Endodermal cell (in vitro differentiated cells): Measurements from ENCODE around the gene RRAD. TPM values are rescaled to one million over a fixed set of nuclear protein-coding genes. Genes with fewer than 3 reads are reported as not detected.
A peak's percentile ranks its signal among the peaks of the same experiment; 100 is the strongest.

ENCODE experiments used
- DNase-seq: peaks from one replicate; pipeline ENCODE4 v3.0.0-alpha.2; 2017
- H3K27ac ChIP-seq: 2 replicates; pipeline ENCODE4 v1.5.1; 2013; ENCODE audit warnings: mild to moderate bottlenecking, low read depth, low read length, moderate library complexity
- H3K27me3 ChIP-seq: 2 replicates; pipeline ENCODE4 v1.6.1; 2013; ENCODE audit warnings: mild to moderate bottlenecking, low read length, moderate library complexity; ENCODE audit not compliant: insufficient read depth, control insufficient read depth, poor library complexity, severe bottlenecking
- H3K36me3 ChIP-seq: 2 replicates; pipeline ENCODE4 v1.7.0; 2013; ENCODE audit warnings: mild to moderate bottlenecking, low read length, moderate library complexity; ENCODE audit not compliant: control insufficient read depth, insufficient read depth
- H3K4me1 ChIP-seq: one replicate; pipeline ENCODE4 v1.7.0; 2013; ENCODE audit warnings: low read length; ENCODE audit not compliant: control insufficient read depth, insufficient read depth
- H3K4me3 ChIP-seq: 2 replicates; pipeline ENCODE4 v1.5.1; 2013; ENCODE audit warnings: mild to moderate bottlenecking, low read length, moderate library complexity
- H3K9ac ChIP-seq: 2 replicates; pipeline ENCODE4 v1.6.1; 2013; ENCODE audit warnings: mild to moderate bottlenecking, low read length, moderate library complexity; ENCODE audit not compliant: poor library complexity, severe bottlenecking; ENCODE audit errors: extremely low read depth
- H3K9me3 ChIP-seq: 2 replicates; pipeline ENCODE4 v1.6.1; 2013; ENCODE audit warnings: mild to moderate bottlenecking, low read length, moderate library complexity; ENCODE audit not compliant: control insufficient read depth
- H3K27ac Mint-ChIP-seq: 2 replicates; pipeline ENCODE4 v1.8.0; 2020; ENCODE audit warnings: mixed read lengths
- H3K27me3 Mint-ChIP-seq: 2 replicates; pipeline ENCODE4 v1.8.0; 2021; ENCODE audit warnings: mild to moderate bottlenecking, mixed read lengths; ENCODE audit not compliant: insufficient read depth
- H3K36me3 Mint-ChIP-seq: 2 replicates; pipeline ENCODE4 v1.8.0; 2020; ENCODE audit warnings: low read depth, mixed read lengths
- H3K4me1 Mint-ChIP-seq: 2 replicates; pipeline ENCODE4 v1.8.0; 2020; ENCODE audit warnings: mixed read lengths
- H3K4me3 Mint-ChIP-seq: 2 replicates; pipeline ENCODE4 v1.8.0; 2020; ENCODE audit warnings: mild to moderate bottlenecking, moderate library complexity, mixed read lengths
- H3K9me3 Mint-ChIP-seq: 2 replicates; pipeline ENCODE4 v1.8.0; 2020; ENCODE audit warnings: mild to moderate bottlenecking, mixed read lengths
- WGBS, 2 experiments: methylation state at CpG; one replicate each; pipeline versions ENCODE4 v1.1.5 to v1.1.7; 2013; ENCODE audit warnings: missing lambda C conversion rate in 2 of 2, mixed read lengths in 1 of 2; ENCODE audit not compliant: insufficient coverage in 1 of 2, insufficient read length in 1 of 2; 5-methylcytosine and 5-hydroxymethylcytosine counted together
- total RNA-seq, 2 donors: library from RNA; stranded (reverse); fragmentation: NEBNext Ultra II Directional in 1 of 2; extraction: Animal tissue kit (Norgen Biotek cat#: 25700) in 1 of 2; gene quantifications; 2 replicates in 1 of 2; 3 replicates in 1 of 2; pipeline ENCODE4 v1.2.1, GENCODE V29; 2021
- TF ChIP-seq, protein P1 (sequence below): fragments of 200-600 bp; sonication (generic); conservative IDR thresholded peaks from 2 replicates; pipeline ENCODE4 v1.5.0; 2021; ENCODE audit warnings: antibody characterized with exemption, mild to moderate bottlenecking

RRAD gene
- total RNA-seq, 2 donors from 2014 or later, result 0.55 TPM; not detected in 1

GRCh38 chr16:66948837-66949225, 23.5 kb upstream of the RRAD start:
- H3K27ac ChIP-seq, result no peak overlapping the region
- Mint-ChIP-seq H3K4me1 (peaks cover 6% of the 10 kb centered on the region), H3K4me3 (no peak overlapping the region), H3K27ac (no peak overlapping the region), H3K9me3 (peaks cover 13% of the 10 kb centered on the region), H3K27me3 (peaks cover 13% of the 10 kb centered on the region), H3K36me3 (peaks cover 4% of the 10 kb centered on the region)
- H3K27me3 ChIP-seq, result peaks cover 33% of the 10 kb centered on the region
- TF ChIP-seq, protein P1, sequence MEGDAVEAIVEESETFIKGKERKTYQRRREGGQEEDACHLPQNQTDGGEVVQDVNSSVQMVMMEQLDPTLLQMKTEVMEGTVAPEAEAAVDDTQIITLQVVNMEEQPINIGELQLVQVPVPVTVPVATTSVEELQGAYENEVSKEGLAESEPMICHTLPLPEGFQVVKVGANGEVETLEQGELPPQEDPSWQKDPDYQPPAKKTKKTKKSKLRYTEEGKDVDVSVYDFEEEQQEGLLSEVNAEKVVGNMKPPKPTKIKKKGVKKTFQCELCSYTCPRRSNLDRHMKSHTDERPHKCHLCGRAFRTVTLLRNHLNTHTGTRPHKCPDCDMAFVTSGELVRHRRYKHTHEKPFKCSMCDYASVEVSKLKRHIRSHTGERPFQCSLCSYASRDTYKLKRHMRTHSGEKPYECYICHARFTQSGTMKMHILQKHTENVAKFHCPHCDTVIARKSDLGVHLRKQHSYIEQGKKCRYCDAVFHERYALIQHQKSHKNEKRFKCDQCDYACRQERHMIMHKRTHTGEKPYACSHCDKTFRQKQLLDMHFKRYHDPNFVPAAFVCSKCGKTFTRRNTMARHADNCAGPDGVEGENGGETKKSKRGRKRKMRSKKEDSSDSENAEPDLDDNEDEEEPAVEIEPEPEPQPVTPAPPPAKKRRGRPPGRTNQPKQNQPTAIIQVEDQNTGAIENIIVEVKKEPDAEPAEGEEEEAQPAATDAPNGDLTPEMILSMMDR, result no peak
- no peaks in the 10 kb centered on the region for H3K4me1 ChIP-seq
- 75 to 79% methylated on average over 13 to 21 of the region's 21 CpGs for WGBS, 2 experiments
- no peak overlapping the region for H3K9ac ChIP-seq
- no peak for DNase-seq
- H3K36me3 ChIP-seq, result no peaks in the 10 kb centered on the region
- H3K4me3 ChIP-seq, result no peak overlapping the region
- peaks cover 14% of the 10 kb centered on the region for H3K9me3 ChIP-seq

- H3K27me3 ChIP-seq, result peaks cover 33% of the 10 kb centered on the region
- no peak overlapping the region for H3K27ac Mint-ChIP-seq
Observed at GRCh38 chr16:66948134-66948836, 22.9 kb upstream of the RRAD start.

DNA sequence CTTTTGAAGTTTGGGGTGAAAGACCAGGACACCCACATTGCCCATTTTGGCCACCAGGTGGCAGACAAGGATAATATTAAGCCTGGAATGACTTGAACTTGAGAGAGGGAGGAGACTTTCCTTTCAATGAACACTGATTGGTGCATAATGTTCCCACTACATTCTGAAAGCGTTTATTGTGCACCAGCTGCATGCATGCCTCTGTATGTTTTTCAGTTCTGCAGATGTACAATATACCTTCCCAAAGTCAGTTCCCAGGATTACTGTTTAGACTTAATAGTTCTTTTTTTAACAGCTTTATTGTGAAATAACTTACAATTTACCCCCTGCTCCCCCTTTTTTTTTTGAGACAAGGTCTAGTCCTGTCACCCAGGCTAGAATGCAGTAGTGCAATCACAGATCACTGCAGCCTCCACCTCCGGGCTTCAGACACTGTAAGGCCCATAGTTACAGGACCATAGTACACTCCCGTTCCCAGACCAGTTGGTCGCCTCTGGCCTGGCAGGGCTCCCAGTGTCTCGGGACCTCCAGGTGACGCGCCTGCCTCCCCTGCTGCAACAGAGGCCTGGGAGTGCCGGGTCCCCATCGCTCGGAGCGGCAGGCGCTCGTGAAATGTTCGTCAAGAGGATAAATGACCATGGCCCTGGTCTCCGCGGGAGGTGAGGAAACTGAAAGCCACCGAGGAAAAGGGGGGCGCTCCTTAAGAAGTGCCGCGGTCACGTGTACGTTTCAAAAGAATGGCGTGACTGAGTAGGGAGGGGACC, 22.1 kb upstream of the RRAD start:
- H3K9ac ChIP-seq, result no peak overlapping the region
- peak; percentile 95 for DNase-seq

More at GRCh38 chr16:66948134-66948836, 22.9 kb upstream of the RRAD start:
- Histone ChIP-seq H3K36me3 (no peaks in the 10 kb centered on the region), H3K9ac (no peak overlapping the region), H3K4me3 (no peak overlapping the region), H3K4me1 (no peaks in the 10 kb centered on the region), H3K27ac (no peak overlapping the region), H3K9me3 (peaks cover 14% of the 10 kb centered on the region)
- TF ChIP-seq, protein P1, result no peak
- no peak overlapping the region for H3K4me3 Mint-ChIP-seq
- H3K27me3 Mint-ChIP-seq, result peaks cover 13% of the 10 kb centered on the region
- peak; percentile 63 for DNase-seq
- peaks cover 13% of the 10 kb centered on the region for H3K9me3 Mint-ChIP-seq
- 63 to 78% methylated on average over 15 to 44 of the region's 44 CpGs for WGBS, 2 experiments
- H3K4me1 Mint-ChIP-seq, result peaks cover 6% of the 10 kb centered on the region
- H3K36me3 Mint-ChIP-seq, result peaks cover 6% of the 10 kb centered on the region

More for the DNA sequence above, 22.1 kb upstream of the RRAD start:
- TF ChIP-seq, protein P1, result peak; percentile 93
- H3K4me3 Mint-ChIP-seq, result no peak overlapping the region
- H3K36me3 Mint-ChIP-seq, result peaks cover 13% of the 10 kb centered on the region
- peaks cover 1% of the 10 kb centered on the region for H3K36me3 ChIP-seq
- H3K9me3 Mint-ChIP-seq, result peaks cover 11% of the 10 kb centered on the region
- peaks cover 13% of the 10 kb centered on the region for H3K27me3 Mint-ChIP-seq
- H3K9me3 ChIP-seq, result peaks cover 14% of the 10 kb centered on the region
- H3K4me1 ChIP-seq, result no peaks in the 10 kb centered on the region
- H3K27me3 ChIP-seq, result peaks cover 33% of the 10 kb centered on the region
- H3K27ac ChIP-seq, result no peak overlapping the region
- H3K27ac Mint-ChIP-seq, result no peak overlapping the region
- 62 to 78% methylated on average over 7 to 16 of the region's 23 CpGs for WGBS, 2 experiments
- H3K4me1 Mint-ChIP-seq, result no peaks in the 10 kb centered on the region
- no peak overlapping the region for H3K4me3 ChIP-seq
